ENCODE results near the gene POLR2E. TPM values are rescaled to one million over a fixed set of nuclear protein-coding genes. Genes with fewer than 3 reads are reported as not detected.
A peak's percentile ranks its signal among the peaks of the same experiment; 100 is the strongest.

The POLR2E gene
- total and polyA plus RNA-seq, 2 donors from 2014 or later: 158 to 189 TPM

DNA sequence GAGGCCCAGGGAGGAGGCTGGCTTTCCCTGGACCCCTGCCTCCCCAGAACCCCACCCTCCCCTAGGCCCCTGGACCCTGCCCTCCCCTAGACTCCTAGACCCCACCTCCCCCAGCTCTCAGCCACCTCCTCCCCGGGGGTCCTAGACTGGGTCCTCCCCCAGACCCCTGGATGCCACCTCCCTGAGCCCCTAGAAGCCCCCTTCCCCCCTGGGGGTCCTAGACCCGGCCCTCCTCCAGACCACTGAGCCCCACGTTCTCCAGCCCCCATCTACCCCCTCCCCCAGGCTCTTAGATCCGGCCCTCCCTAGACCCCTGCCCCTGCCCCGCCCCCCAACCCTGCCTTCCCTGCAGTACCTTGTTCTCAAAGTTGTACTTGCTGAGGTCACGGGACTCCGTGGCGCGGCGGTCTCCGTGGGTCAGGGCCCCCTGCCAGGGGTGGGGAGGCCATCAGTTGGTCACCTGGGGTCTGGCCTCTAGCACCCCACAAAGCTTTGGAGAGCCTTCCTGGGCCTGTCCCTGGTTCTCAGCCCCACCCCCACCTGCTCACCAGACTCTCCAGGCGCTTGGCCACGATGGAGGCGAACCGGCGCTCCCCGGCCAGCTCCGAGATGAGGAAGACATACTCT is 16.6 kb upstream of the POLR2E start:
- intact Hi-C loops (cut with DNase I): no loop called here
- peaks cover 0 to 11% (median 0%) of the 10 kb centered on the region in 3 donors for H3K4me1 ChIP-seq (ENCODE audit: control insufficient read depth in 2 of 3, insufficient read depth in 2 of 3, low read depth in 1 of 3, low read length in 3 of 3)
- TF ChIP-seq, protein P1, sequence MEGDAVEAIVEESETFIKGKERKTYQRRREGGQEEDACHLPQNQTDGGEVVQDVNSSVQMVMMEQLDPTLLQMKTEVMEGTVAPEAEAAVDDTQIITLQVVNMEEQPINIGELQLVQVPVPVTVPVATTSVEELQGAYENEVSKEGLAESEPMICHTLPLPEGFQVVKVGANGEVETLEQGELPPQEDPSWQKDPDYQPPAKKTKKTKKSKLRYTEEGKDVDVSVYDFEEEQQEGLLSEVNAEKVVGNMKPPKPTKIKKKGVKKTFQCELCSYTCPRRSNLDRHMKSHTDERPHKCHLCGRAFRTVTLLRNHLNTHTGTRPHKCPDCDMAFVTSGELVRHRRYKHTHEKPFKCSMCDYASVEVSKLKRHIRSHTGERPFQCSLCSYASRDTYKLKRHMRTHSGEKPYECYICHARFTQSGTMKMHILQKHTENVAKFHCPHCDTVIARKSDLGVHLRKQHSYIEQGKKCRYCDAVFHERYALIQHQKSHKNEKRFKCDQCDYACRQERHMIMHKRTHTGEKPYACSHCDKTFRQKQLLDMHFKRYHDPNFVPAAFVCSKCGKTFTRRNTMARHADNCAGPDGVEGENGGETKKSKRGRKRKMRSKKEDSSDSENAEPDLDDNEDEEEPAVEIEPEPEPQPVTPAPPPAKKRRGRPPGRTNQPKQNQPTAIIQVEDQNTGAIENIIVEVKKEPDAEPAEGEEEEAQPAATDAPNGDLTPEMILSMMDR (IDR thresholded peaks at IDR 0.05; ENCODE audit: borderline replicate concordance, extremely low read depth, insufficient read depth): no peak
- H3K27ac ChIP-seq (ENCODE audit: low read depth in 2 of 2, low read length in 2 of 2): no peak overlapping the region
- no peaks in the 10 kb centered on the region for H3K9me3 ChIP-seq (ENCODE audit: control insufficient read depth in 2 of 3, insufficient read depth in 1 of 3, low read length in 3 of 3)
- H3K9ac ChIP-seq (ENCODE audit: low read length in 3 of 3): no peak overlapping the region
- H3K27me3 ChIP-seq (ENCODE audit: control insufficient read depth, insufficient read depth, low read length): no peaks in the 10 kb centered on the region
- DNase-seq (peak in 1 of 5 donors; percentile 79), FAIRE-seq (no peak)
- peaks cover 0 to 7% (median 7%) of the 10 kb centered on the region in 3 donors for H3K36me3 ChIP-seq (ENCODE audit: control insufficient read depth in 2 of 3, insufficient read depth in 3 of 3, low read length in 3 of 3)
- no peak overlapping the region for H3K4me3 ChIP-seq (ENCODE audit: low read length in 3 of 3)

DNA sequence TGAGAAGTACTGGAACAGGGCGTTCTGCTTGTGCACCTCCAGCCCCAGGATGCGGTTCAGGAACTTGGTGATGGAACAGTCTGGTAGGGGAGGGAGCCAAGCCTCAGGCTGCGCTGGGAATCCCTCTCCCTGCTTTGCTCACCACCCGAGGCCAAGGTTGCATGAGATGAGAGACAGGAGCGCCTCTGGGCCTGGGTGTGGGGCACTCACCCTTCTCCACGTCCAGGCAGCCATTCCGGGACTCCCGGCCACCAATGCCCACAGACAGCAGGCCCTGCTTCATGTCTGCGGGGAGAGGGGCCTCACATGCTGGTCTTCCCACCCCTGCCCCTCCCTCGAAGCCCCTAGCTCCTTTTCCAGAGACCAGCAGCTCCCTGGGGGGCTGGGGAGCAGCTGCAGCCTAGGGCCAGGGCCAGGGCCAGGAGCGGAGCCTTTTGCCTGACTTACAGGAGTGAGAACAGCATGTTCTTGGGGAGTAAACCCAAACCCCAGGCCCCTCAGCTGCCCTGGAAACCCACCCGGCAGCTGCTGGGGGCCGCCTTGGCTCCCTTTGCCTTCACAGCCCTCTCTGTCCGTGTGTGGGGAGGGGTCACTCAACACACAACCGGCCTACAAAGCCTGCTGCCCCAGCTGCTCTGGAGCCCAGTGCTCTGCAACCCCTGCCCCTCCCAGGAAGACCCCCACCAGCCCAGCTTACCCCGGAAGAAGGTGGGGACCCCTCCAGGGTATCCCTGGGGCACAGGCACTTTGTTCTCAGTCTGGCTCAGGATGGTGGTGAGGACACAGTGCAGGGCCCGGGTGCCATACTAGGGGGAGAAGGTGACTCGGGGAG is 15.8 kb upstream of the POLR2E start:
- Histone ChIP-seq H3K27me3 (ENCODE audit: control insufficient read depth, insufficient read depth, low read length) (no peaks in the 10 kb centered on the region), H3K27ac (ENCODE audit: low read depth in 2 of 2, low read length in 2 of 2) (no peak overlapping the region), H3K4me1 (ENCODE audit: control insufficient read depth in 2 of 3, insufficient read depth in 2 of 3, low read depth in 1 of 3, low read length in 3 of 3) (peaks cover 0 to 13% (median 0%) of the 10 kb centered on the region in 3 donors), H3K4me3 (ENCODE audit: low read length in 3 of 3) (no peak overlapping the region), H3K9ac (ENCODE audit: low read length in 3 of 3) (no peak overlapping the region), H3K36me3 (ENCODE audit: control insufficient read depth in 2 of 3, insufficient read depth in 3 of 3, low read length in 3 of 3) (peaks cover 0 to 10% (median 4%) of the 10 kb centered on the region in 3 donors), H3K9me3 (ENCODE audit: control insufficient read depth in 2 of 3, insufficient read depth in 1 of 3, low read length in 3 of 3) (no peaks in the 10 kb centered on the region)
- DNase-seq (peak in 1 of 5 donors; percentile 66), FAIRE-seq (no peak)
- intact Hi-C loops (cut with DNase I): no loop called here
- TF ChIP-seq, protein P1 (IDR thresholded peaks at IDR 0.05; ENCODE audit: borderline replicate concordance, extremely low read depth, insufficient read depth): no peak

DNA sequence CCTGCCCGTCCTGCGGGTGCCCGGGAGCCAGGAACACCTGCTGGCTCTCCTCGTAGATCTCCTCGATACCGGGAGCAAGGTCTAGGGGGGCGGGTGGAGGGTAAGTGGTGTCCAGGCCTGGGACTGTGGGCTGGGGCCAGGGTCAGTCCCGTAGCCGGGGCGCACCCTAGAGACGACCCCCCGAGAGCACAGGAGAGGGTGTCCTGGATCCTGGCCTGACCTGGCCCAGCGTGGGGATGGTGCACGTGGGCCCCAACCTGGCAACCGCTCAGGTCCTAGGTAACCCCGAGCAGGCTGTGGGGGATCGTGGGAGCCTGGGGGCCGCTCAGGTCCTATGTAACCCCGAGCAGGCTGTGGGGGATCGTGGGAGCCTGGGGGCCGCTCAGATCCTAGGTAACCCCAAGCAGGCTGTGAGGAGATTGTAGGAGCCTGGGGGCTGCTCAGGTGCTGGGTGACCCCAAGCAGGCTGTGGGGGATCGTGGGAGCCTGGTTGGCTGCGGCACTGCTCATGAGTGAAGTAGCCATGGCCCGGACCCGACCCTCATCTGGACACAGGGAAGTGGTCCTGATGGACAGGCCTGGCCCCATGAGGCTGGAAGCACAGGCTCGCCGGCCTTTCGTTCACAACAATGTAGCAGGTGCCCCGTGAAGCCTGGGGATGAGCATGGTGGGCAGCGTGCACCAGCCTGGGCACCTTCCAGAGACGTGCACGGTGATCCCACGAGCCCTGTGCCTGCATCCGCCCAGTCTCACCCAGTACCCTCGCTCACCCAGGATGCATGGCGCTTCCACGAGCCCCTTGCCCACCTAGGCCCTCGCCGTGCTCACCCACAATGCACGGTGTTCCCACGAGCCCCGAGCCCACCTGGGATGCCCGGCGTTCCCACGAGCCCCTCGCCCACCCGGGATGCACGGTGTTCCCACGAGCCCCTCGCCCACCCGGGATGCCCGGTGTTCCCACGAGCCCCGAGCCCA is 14.8 kb upstream of the POLR2E start:
- no peak for FAIRE-seq
- intact Hi-C loops (cut with DNase I): no loop called here
- no peaks in the 10 kb centered on the region for H3K27me3 ChIP-seq (ENCODE audit: control insufficient read depth, insufficient read depth, low read length)

More for the DNA sequence above, 14.8 kb upstream of the POLR2E start:
- DNase-seq: peak in 1 of 5 donors; percentile 74
- TF ChIP-seq, protein P1 (IDR thresholded peaks at IDR 0.05; ENCODE audit: borderline replicate concordance, extremely low read depth, insufficient read depth): no peak
- Histone ChIP-seq H3K4me1 (ENCODE audit: control insufficient read depth in 2 of 3, insufficient read depth in 2 of 3, low read depth in 1 of 3, low read length in 3 of 3) (peaks cover 0 to 16% (median 0%) of the 10 kb centered on the region in 3 donors), H3K27ac (ENCODE audit: low read depth in 2 of 2, low read length in 2 of 2) (no peak overlapping the region), H3K36me3 (ENCODE audit: control insufficient read depth in 2 of 3, insufficient read depth in 3 of 3, low read length in 3 of 3) (peaks cover 0 to 10% (median 4%) of the 10 kb centered on the region in 3 donors), H3K9me3 (ENCODE audit: control insufficient read depth in 2 of 3, insufficient read depth in 1 of 3, low read length in 3 of 3) (no peaks in the 10 kb centered on the region), H3K4me3 (ENCODE audit: low read length in 3 of 3) (no peak overlapping the region), H3K9ac (ENCODE audit: low read length in 3 of 3) (no peak overlapping the region)
